BJ (cell line): Measurements from ENCODE around the gene CYP4F2. TPM values are rescaled to one million over a fixed set of nuclear protein-coding genes. Genes with fewer than 3 reads are reported as not detected.

Experiments used
- CTCF ChIA-PET: fragments of 350-600 bp; formaldehyde crosslinking; extraction: SDS; loops from one replicate; lab custom pipeline; 2021; ENCODE audit warnings: antibody characterized with exemption, inconsistent platforms; lab: Yijun Ruan, JAX
- POLR2A ChIA-PET: fragments of 300-600 bp; sonication (Branson Sonifier 250); formaldehyde crosslinking; extraction: SDS; loops from one replicate; lab custom pipeline; 2021; ENCODE audit warnings: antibody characterized with exemption; lab: Charles Lee
- DNase-seq: peaks from one replicate; pipeline ENCODE4 v3.0.0-alpha.2; 2011; ENCODE audit warnings: low read depth
- H3K27me3 ChIP-seq: 2 replicates; pipeline ENCODE4 v1.6.0; 2011; ENCODE audit warnings: low read length; ENCODE audit not compliant: control insufficient read depth, insufficient read depth
- H3K36me3 ChIP-seq: 2 replicates; pipeline ENCODE4 v1.5.1; 2011; ENCODE audit warnings: low read length; ENCODE audit not compliant: control insufficient read depth, insufficient read depth
- H3K4me3 ChIP-seq: 2 replicates; pipeline ENCODE4 v1.5.1; 2011; ENCODE audit warnings: low read depth, mild to moderate bottlenecking, control low read depth, low read length
- CTCF ChIP-seq: IDR thresholded peaks from 2 replicates; pipeline ENCODE4 v1.5.1; 2011; ENCODE audit warnings: low read depth, mild to moderate bottlenecking, control low read depth, inconsistent platforms, low read length, moderate library complexity; ENCODE audit not compliant: insufficient read depth
- polyA plus RNA-seq: library from polyadenylated mRNA; depleted of rRNA; stranded (reverse); fragments of >200 nt; gene quantifications from 2 replicates; pipeline ENCODE4 v1.2.3, GENCODE V29; 2011

CYP4F2 gene
- polyA plus RNA-seq, 1 experiment = not detected

GRCh38 chr19:15866636-15867035, 31.2 kb downstream of the CYP4F2 start:
- Histone ChIP-seq H3K36me3 (no peaks in the 10 kb centered on the region), H3K27me3 (no peaks in the 10 kb centered on the region), H3K4me3 (no peak overlapping the region)
- no peak for TF ChIP-seq CTCF
- DNase-seq = no peak
- ChIA-PET CTCF (no interaction called here), POLR2A (no interaction called here)

- Histone ChIP-seq H3K27me3 (no peaks in the 10 kb centered on the region), H3K4me3 (no peak overlapping the region), H3K36me3 (no peaks in the 10 kb centered on the region)
- no peak for DNase-seq
- ChIA-PET CTCF (interaction anchor here (1.5 kb wide), 1 partner anchor 18 kb away, joined by 3 read pairs; no protein-coding TSS in a partner anchor), POLR2A (no interaction called here)
- TF ChIP-seq CTCF = no peak
Observed at GRCh38 chr19:15864824-15865223, 33.0 kb downstream of the CYP4F2 start.

GRCh38 chr19:15863272-15863671, 34.6 kb downstream of the CYP4F2 start:
- CTCF ChIA-PET = no interaction called here
- DNase-seq = no peak
- H3K27me3 ChIP-seq = no peaks in the 10 kb centered on the region
- no peak for TF ChIP-seq CTCF
- H3K4me3 ChIP-seq = no peak overlapping the region
- no peaks in the 10 kb centered on the region for H3K36me3 ChIP-seq
- POLR2A ChIA-PET = no interaction called here

- no peak for TF ChIP-seq CTCF
- no peak for DNase-seq
- POLR2A ChIA-PET = no interaction called here
- Histone ChIP-seq H3K4me3 (no peak overlapping the region), H3K27me3 (no peaks in the 10 kb centered on the region), H3K36me3 (no peaks in the 10 kb centered on the region)
- CTCF ChIA-PET = no interaction called here
Observed at GRCh38 chr19:15862444-15862843, 35.4 kb downstream of the CYP4F2 start.

GRCh38 chr19:15860522-15860921, 37.4 kb downstream of the CYP4F2 start:
- CTCF ChIA-PET = no interaction called here
- no peaks in the 10 kb centered on the region for H3K27me3 ChIP-seq
- POLR2A ChIA-PET = no interaction called here
- DNase-seq = no peak
- no peaks in the 10 kb centered on the region for H3K36me3 ChIP-seq
- H3K4me3 ChIP-seq = no peak overlapping the region
- no peak for TF ChIP-seq CTCF
